Kidney epithelial cell (primary cell): ENCODE results near the gene FBXO27. TPM values are rescaled to one million over a fixed set of nuclear protein-coding genes. Genes with fewer than 3 reads are reported as not detected.
A peak's percentile ranks its signal among the peaks of the same experiment; 100 is the strongest.

ENCODE experiments used
- DNase-seq: peaks from one replicate; pipeline ENCODE4 v3.0.0-alpha.2; 2010; ENCODE audit warnings: low read depth
- H3K27me3 ChIP-seq: 2 replicates; pipeline ENCODE4 v1.6.0; 2011; ENCODE audit warnings: low read length; ENCODE audit not compliant: control insufficient read depth, insufficient read depth
- H3K36me3 ChIP-seq: 2 replicates; pipeline ENCODE4 v1.5.1; 2011; ENCODE audit warnings: low read length; ENCODE audit not compliant: control insufficient read depth, insufficient read depth
- H3K4me3 ChIP-seq: 2 replicates; pipeline ENCODE4 v1.5.1; 2011; ENCODE audit warnings: low read depth, mild to moderate bottlenecking, control low read depth, low read length
- CTCF ChIP-seq: IDR thresholded peaks from 2 replicates; pipeline ENCODE4 v1.5.1; 2011; ENCODE audit warnings: mild to moderate bottlenecking, moderate library complexity, low read length, control low read depth, inconsistent platforms; ENCODE audit not compliant: insufficient read depth, poor library complexity, severe bottlenecking
- total RNA-seq: library from RNA; depleted of rRNA; stranded (reverse); fragments of >200 nt; gene quantifications from 2 replicates; pipeline ENCODE4 v1.2.3, GENCODE V29; 2015

Gene FBXO27
- total RNA-seq, 1 donor from 2014 or later: 6.9 TPM

- Histone ChIP-seq H3K4me3 (no peak overlapping the region), H3K36me3 (no peaks in the 10 kb centered on the region), H3K27me3 (no peaks in the 10 kb centered on the region)
- TF ChIP-seq CTCF: no peak
- DNase-seq: no peak
Observed at GRCh38 chr19:39036581-39036980, 4.2 kb upstream of the FBXO27 start.

- no peaks in the 10 kb centered on the region for H3K36me3 ChIP-seq
- TF ChIP-seq CTCF: no peak
- peak; percentile 68 for DNase-seq
Observed at GRCh38 chr19:39031368-39032062, 834 bp downstream of the FBXO27 start.

GRCh38 chr19:39030854-39031367 lies 1.4 kb downstream of the FBXO27 start:
- TF ChIP-seq CTCF: no peak
- no peak for DNase-seq
- Histone ChIP-seq H3K36me3 (no peaks in the 10 kb centered on the region), H3K4me3 (peak overlapping the region; percentile 62), H3K27me3 (no peaks in the 10 kb centered on the region)

More at GRCh38 chr19:39031368-39032062, 834 bp downstream of the FBXO27 start:
- H3K4me3 ChIP-seq: peak overlapping the region; percentile 62
- H3K27me3 ChIP-seq: no peaks in the 10 kb centered on the region

GRCh38 chr19:39024875-39025641 lies 7.3 kb downstream of the FBXO27 start:
- TF ChIP-seq CTCF: no peak

DNA sequence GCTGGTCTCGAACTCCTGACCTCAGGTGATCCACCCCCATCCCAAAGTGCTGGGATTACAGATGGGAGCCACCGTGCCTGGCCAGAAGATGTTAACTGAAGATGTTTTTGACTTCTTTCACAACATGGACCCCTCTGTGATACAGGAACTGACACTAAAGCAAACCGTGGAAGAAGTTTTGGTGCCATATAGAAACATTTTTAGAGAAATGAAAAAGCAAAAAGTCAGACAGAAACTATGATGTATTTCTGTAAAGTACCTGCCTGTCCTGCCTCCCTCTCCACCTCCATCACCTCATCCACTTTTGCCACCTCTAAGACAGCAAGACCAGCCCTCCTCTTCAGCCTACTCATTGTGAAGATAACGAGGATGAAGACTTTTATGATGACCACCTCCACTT lies 11.3 kb downstream of the FBXO27 start:
- DNase-seq: no peak
- no peak overlapping the region for H3K4me3 ChIP-seq
- no peaks in the 10 kb centered on the region for H3K27me3 ChIP-seq
- TF ChIP-seq CTCF: no peak
- no peaks in the 10 kb centered on the region for H3K36me3 ChIP-seq

More at GRCh38 chr19:39024875-39025641, 7.3 kb downstream of the FBXO27 start:
- Histone ChIP-seq H3K36me3 (no peaks in the 10 kb centered on the region), H3K27me3 (no peaks in the 10 kb centered on the region), H3K4me3 (no peak overlapping the region)
- no peak for DNase-seq
